GM21360 (cell line): ENCODE data around the gene NTRK1.

Source experiments
- ATAC-seq: cut with Tn5 transposase; IDR thresholded peaks from one replicate; pipeline ENCODE4 v1.9.1; 2021; ENCODE audit warnings: mild to moderate bottlenecking, moderate library complexity; ENCODE audit not compliant: unreplicated experiment

Gene NTRK1

DNA sequence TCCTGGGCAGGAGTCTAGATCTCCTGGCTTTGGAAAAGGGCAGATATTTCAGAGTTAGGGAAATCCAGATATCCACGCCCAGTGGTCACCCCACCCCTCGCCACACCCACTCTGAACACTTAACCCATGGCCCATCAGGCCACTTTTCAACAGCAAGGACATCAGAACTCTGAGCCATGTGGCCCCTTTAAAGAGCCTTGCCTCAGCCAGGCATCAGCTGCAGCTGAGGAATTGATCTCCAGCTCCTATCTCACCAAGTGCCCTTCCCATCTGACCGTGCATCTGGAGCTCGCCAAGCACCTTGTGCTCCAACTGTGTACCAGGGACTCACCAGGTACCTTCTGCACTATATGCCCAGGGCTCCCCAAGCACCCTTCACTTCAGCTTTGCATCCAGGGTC is 23.8 kb upstream of the NTRK1 start:
- no peak for ATAC-seq

DNA sequence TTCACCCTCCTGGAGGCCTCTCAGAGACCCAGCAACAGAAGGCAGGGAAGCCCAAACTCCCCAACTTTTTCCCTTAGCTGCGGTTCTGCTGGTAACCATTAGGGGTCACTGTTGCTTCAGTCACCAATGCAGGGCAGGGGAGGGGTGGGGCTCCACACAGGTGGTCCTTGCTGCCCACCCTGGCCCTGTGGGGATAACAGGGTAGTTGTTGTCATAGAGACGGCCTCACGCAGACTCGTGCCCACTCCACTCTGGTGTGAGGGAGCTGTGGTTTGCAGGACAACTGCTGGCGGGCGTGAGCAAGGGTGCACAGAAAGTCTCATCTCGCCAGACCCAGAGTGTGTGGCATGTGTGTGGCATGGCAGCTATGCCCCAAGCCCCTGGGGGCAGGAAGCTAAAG is 21.7 kb upstream of the NTRK1 start:
- no peak for ATAC-seq

DNA sequence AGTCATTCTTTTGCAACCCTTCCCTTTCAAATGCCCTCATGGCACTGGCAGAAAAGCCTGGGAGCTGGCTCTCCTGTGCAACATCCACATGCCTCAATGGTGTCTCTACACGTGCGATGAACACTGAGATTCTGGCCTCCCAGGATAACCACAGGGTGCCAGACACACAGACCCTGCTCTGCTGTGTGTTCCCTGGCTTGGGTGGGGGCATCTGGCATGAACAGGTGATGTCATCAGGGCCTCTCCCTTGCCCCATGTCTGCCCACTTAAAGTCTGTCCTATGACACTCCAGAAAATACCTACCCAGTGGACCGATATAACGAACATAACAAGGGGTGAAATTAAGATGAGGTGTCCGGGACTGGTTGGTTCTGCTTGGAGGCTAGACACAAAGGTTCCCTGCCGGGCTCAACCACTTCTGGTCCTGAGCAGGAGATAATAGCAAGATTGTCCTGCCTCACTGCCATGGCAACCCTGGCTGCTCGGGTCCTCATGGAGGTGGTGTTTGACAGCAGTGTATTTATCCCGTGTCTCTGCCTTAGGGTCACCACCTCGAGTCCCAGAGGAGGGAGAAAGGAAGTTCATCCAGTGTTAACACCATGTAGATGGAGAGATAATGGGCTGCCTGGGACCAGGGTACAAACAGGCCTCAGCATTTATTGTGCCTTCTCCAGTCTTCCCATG is 21.1 kb upstream of the NTRK1 start:
- ATAC-seq, result no peak

DNA sequence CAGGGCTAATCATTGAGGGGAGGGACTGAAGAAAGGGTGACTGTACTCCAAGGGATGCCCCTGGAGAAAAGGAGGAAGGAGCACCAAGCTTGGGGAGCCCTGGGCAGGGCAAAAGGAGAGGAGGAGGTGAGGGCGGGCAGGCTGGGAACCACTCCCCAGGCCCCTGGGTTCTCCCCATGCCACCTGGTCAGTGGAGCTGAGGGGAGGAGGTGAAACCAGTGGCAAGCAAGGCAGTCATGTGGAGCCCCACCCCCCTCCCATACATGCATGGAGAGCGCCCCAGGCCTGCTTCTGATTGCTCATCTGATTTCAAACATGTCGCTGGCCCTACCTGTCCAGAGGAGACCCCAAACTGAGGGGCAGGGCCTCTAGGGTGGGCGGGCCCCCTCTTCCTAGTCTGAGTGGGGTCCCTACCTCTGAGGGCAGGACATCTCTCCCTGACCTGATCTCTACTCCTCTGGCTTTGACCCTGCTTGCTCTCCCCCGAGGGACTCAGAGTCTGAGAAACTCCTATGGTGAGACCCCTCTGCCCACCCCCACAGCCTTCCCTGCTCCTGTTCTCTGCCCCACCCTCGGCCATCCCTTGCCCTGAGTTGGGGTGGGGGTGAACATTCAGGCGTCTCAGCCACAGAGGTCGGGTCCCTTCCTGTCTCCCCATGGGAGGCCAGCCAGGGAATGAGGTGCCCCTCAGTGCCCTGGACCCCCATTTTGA is 20.3 kb upstream of the NTRK1 start:
- ATAC-seq, result no peak

DNA sequence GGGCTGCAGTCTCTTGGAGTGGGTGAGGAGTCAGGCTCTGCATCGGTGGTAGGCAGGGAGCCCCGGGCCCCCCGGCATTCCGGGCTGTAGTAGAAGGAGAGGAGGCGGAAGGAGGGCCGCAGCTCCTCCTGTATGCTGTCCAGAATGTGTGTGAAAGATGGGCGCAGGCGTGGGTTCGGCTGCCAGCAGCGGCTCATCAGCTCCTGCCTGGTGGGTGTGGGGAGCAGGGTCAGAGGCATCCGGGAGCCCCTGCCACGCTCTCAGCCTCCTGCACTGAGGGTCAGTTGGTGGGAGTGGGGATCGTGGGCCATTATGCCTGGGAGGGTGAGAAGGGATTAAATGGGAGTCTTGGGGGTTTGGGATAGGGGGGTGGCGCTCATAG is 19.8 kb upstream of the NTRK1 start:
- ATAC-seq, result no peak

DNA sequence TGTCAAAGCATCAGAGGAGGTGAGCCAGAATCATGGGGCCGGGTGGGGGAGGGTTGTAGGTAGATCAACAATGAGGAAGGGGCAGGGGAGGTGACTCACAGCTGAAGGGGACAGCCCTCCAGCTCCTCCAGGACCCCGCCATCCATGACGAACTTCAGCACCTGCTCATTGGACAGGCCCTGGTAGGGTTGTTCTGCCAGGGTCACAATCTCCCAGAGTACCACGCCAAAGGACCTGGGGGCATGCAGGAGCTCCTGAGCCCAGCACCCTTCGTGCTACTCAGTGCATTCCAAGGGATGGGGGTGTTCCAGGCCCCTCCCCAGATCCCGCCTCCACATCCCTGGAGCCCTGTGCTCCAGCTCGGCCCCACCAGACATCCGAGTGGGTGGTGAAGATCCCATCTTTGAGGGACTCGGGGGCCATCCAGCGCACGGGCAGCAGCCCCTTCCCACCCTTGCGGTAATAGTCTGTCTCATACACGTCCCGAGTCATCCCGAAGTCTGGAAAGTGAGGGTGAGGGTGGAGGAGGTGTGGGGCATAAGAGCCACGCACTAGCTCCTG is 19.3 kb upstream of the NTRK1 start:
- no peak for ATAC-seq

DNA sequence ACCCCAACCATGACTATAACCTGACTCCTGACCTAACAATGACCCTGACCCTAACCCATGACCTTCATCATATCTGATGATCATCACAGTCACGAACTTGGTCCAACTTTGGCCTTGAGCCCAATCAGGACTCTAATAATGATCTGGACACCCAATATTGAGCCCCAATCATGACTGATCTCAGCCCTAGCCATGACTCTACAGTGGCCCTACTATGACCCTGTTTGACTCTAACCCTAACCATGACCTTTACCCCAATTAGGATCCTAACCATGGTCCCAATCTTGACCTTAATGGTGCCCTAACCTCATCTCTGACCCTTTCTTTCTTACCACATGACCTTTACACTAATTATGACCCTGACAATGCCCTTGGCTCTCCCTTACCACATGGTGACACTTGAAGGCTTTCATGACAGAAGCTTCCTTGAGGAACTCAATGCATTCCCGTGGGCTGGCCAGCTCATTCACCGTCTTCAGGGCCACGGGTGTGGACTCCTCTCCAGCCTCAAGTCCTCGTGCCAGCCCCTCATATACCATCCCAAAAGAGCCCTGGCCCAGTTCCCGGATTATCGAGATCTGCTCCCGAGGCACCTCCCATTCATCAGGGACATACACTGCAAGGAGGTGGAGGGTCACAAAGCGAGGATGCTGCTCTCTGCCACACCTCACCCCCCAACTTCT is 17.9 kb upstream of the NTRK1 start:
- ATAC-seq, result no peak

DNA sequence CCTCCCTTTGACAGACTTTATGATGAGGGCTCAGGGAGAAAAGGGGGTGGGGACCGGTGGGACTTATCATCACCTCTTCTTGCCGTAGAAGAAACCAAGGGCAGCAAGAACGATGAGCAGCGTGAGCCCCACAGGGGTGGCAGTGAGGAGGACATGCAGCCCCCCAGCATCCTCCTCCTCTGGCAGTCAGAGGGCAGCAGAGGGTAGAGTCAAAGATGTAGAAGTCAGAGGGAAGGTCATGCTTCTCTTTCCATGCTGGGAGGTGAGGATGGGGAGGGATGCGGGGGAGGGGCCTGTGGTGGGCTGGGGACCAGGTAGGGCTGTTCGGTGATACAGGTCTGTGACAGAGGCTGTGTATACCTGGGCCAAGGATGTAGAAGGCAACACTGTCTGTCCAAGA is 16.6 kb upstream of the NTRK1 start:
- ATAC-seq, result no peak

DNA sequence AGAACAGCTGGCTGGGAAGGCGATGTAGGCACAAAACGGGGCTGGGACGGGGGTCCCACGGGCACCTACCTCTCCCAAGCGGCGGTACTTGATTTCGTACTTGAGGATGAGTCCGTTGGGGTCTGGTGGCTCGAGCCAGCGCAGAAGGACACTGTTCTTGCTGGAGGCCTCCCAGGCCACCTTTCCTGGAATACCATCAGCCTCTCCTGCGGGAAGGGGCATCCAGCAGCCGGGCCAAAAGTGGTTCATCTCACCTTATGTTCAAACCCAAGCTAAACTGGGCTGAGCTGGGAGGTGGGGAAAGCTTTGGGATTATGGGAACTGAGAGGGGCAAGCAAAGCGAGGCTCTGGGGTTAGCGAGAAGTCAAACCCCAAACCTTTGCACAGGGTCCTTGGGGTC is 16.0 kb upstream of the NTRK1 start:
- no peak for ATAC-seq

DNA sequence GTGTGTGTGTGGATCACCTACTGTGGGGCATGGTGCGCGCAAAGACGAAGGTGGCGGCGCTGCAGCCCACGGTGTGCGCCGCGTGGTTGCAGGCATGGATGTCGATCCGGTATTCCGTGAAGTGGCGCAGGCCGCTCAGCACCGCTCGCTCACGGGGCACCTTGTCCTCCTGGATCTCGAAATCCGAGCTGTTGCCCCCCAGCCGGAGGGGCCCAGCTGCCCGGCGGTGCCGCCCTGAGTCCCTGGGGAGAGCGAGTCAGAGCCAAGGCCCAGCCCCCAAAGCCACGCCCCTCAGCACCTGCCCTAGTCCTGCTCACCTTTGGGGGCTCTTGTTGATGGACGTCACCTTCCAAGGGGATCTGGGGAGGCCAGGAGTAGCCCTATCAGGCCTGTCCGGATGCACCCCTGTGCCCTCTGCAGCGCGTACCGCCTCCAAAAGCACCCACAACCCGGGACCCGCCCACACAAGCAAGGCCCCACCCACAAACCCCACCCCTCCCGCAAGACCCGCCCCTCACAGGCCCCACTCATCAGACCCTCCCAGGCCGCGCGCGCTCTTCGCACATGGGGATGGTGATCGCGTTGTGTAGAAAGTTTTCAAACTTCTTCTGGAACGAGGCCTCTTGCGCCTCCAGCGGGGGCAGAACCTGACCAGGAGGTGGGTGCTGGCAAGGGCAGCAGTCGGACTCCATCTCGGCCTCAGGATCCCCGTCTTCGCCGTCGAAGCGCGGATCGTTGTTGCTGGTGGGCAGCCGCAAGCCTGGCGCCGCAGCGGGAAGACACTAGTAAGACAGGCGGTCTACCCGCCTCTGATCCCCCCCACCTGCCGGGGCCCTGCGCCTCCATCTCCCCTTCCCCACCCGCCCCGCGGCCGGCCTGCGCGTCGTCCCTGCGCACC is 15.4 kb upstream of the NTRK1 start:
- ATAC-seq, result no peak

DNA sequence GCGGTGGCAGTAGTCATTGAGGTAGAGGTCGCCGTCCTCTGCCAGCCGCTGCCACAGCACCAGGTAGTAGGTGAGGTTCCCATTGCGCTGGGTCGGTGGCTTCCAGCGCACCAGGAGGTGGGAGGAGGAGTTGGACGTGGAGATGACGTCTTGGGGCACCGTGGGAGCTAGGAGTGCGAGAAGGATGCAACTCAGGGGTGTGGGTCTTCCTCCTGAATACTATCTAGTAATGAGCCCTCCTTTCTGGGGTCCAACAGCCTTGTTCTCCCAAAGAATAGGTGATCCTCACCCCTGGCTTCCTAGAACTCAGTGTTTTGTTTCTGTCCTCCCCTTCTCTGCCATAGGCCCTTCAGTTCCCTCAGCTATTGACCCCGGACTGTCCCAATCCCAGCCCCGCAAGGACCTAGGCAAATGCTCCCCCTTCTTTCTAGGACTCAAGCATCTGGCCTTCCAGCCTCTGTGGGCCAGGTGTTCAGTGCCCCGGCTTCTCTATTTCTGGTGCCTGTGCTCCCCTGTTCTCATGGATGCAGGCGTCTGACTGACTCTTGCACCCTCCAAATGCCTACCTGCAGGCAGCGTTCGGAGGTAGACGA is 14.6 kb upstream of the NTRK1 start:
- ATAC-seq, result no peak

DNA sequence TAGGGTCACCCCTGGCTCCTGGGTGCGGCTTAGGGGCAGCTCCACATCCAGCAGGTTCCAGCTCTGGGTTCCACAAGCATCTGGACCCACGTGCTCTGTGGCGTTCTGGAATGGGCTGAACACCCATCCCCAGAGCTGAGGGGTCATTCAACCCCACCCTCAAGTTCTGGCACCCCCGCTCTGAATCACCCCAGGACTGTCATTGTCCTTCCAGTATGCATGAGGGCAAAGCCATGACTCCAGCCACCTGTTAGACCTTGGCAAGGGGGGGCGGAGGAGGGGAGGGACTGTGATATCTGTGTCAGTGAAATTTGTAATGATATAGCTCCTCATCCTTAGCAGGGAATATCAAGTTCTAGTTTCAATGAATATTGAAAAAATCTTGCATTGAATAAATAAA is 14.0 kb upstream of the NTRK1 start:
- no peak for ATAC-seq

DNA sequence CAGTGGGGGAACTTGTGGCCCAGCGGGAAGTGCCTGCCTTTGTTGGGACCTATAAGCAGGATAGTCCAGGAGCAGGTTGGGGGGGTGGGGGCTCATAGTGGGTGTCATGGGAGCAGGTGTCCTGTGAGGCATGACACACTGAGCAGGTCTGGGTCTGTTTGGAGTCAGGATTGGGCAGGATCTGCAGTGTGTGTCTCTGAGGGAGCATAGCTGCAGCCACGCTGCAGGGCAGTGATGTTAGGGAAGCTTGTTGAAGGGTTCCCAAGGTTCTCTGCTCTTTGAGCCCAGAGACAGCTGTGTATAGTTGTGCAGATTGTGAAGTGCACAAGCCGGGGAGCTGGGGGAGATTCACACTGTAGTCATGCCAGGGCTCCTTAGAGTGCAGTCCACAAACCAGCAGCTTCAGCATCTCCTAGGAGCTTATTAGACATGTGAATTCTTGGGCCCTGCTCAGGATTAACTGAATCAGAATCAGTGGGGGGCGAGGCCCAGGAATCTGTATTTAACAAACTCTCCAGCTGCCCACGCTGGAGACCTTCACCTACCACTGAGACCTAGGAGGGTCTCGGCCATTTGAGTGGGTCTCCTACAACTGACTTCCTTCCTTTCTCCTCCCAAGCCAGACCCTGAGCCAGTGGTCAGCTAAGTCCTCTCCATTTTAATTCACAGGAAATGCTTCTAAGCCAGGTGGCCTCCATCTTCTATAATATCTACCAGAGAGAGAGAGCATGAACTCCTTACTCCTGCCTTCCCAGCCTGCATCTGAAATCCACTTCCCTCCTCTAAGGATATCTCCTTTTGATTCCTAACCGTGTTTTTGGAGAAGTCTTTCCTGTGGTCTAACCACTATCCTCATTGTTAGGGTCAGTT is 12.8 kb upstream of the NTRK1 start:
- no peak for ATAC-seq

DNA sequence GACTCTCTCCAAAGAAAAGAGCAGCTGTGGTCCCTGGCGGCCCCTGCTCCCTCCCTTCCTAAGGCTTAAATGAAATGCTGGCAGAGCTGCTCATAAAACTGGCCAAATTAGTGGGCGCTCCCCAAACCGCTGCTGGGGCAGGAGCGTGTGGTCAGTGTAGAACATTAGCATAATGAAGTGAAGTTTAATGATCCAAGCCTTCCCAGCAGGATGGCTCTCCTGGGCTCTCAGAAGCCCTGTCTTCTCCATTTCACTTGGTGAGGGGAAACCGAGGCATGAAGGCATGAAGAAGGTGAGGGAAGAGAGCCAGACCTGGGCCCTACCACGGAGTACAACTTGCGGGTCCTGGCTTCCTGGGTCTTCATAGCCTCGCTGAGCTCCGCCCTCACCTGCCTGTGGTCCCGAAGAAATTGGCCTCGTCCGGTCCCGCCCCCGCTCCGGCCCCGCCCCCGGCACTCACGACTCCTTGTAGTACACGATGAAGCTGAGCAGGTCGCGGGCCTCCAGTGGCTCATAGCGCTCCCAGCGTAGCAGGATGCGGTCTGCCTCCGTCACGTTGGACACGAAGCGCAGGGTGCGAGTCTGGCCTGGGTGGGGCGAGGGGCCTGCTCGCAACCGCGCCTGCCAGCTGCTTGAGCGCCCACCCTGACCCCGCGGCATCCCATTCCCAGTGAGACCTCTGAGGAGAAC is 12.1 kb upstream of the NTRK1 start:
- no peak for ATAC-seq

DNA sequence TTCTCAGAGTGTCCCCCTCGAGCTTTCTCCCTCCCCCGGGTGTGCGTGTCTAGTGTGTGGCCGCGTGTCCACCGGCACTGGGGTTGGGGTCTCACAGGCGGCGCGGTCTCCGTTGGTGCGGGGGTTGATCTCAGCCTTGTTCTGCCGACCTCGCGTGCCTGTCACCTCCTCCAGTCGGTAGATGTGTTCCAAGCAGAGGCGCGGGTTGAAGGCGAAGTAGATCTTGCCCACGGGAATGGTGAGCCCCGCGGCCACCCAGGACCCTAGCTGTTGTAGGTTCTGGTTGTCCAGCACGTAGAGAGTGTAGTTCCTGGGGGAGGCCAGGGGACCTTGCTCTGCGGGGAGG is 11.5 kb upstream of the NTRK1 start:
- no peak for ATAC-seq

DNA sequence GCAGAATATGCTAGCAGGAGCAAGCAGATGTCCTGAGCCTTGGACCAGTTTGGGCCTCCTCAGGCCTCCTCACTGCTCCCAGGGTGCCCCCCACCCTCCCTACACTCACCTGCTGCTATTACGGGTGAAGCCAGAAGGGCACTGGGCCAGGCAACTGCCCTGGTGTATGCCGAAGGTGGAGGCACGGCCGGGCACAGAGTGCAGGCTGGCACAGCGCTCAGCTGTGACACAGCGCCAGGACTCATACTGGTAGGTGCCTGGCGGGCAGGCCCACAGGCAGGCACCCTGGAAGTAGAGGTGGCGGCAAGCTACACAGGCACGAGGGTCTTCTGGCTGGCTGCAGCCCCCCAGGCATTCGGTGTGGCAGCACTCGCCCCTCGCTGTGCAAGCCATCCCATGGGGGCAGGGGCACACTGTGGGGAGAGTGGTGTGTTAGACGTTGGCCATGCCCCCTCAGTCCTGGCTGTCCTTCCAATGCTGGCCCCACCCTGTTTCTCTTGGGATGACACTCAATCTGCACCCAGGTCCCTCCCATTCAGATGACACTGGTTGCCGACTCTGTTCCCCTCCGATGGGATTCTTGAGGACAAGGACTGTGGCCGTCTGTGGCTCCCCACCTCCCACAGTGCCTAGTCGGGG is 8.8 kb upstream of the NTRK1 start:
- no peak for ATAC-seq

DNA sequence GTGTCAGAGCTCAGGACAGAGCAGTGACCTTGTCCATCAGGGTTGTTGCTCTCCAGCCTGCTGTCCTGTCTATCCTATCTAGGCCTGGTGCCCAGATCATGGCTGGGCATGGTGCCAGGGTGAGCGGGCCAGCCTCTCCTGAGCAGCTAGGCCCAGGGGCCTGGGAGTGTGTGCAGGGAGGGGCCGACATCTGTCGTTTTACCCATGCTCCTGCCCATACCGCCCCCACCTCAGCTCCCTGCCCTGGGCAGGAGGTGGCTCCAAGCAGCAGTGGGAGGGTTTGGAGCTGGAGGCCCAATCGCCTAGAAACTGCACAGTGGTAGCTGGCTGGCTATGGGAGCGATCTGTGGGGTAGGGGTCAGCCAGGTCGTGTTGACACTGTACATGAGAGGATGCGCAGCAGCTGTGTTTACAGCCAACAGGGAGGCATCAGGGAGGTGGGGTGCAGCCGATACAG is 8.2 kb upstream of the NTRK1 start:
- ATAC-seq, result no peak

DNA sequence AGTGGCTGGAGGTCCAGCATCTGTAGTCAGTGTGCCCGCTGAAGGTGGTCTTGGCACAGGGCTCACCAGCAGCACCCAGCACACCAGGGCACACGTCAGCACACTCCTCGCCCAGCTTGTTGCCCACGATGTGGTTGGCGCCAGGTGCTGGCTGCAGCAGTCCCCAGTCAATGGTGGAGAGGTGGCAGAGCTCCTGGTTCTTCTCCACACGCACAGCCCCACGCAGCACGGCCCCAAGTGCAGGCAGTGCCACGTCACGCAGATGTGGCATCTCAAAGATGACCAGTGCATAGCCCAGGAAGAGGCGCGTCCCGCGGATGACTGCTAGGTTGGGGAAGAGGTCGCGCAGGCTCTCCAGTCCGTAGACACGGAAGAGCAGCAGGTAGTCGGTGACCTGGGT is 6.9 kb upstream of the NTRK1 start:
- ATAC-seq, result no peak

DNA sequence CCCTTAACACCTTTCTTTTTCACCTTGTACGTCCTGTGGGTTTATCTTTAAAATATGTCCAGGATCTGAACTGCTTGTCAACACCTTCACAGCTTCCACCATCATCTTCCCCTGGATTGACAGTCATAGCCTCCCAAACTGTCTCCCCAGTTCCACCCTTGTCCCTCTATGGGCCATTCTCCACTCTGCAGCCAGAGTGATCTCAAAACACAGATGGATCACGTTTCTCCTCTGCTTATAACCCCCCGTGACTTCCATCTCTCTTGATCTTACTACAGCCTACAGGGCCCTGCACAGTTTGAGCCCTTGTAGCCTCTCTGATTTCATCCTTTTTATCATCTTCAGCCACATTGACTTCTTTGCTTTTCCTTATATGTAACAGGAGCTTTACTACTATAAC is 6.0 kb upstream of the NTRK1 start:
- ATAC-seq, result no peak
